ENCODE results near the gene FRMD3. TPM values are rescaled to one million over a fixed set of nuclear protein-coding genes. Genes with fewer than 3 reads are reported as not detected.

The FRMD3 gene
- total RNA-seq, 2 experiments from 2014 or later = 0.62 to 1.1 TPM

Other genes with a start within 250 kb of the FRMD3 start
- gene IDNK, start 84.7 kb upstream of the FRMD3 start, total RNA-seq = 1 to 10 TPM; 7.2 to 7.8 TPM
- gene UBQLN1, start 169.6 kb upstream of the FRMD3 start, total RNA-seq = 100 to 1,000 TPM in 1 of 2 experiments, 10 to 100 TPM in 1; 95.7 to 110 TPM

Data from activated CD4-positive, alpha-beta T cell treated with anti-CD3 and anti-CD28 coated beads, Interleukin-2, amount 10 ng/mL, durations not matched to agents 7 days and 5 days (primary cell).